MG63 (cell line): ENCODE results near the gene ARID5B. TPM values are rescaled to one million over a fixed set of nuclear protein-coding genes. Genes with fewer than 3 reads are reported as not detected.

ENCODE experiments used
- DNase-seq: peaks from one replicate; pipeline ENCODE4 v3.0.0-alpha.2; 2020
- H3K27me3 ChIP-seq: fragments of 250-450 bp; sonication (Bioruptor Pico); 2 replicates; pipeline ENCODE4 v1.5.1; 2020; ENCODE audit warnings: mild to moderate bottlenecking, moderate library complexity
- H3K36me3 ChIP-seq: fragments of 250-450 bp; sonication (Bioruptor Pico); 2 replicates; pipeline ENCODE4 v1.5.1; 2020; ENCODE audit warnings: mild to moderate bottlenecking, moderate library complexity
- H3K4me3 ChIP-seq: fragments of 250-450 bp; sonication (Bioruptor Pico); 2 replicates; pipeline ENCODE4 v1.5.1; 2020; ENCODE audit warnings: mild to moderate bottlenecking, moderate library complexity
- H3K9me3 ChIP-seq: fragments of 250-450 bp; sonication (Bioruptor Pico); 2 replicates; pipeline ENCODE4 v1.5.1; 2020; ENCODE audit warnings: mild to moderate bottlenecking, moderate library complexity
- total RNA-seq: library from RNA; depleted of rRNA; stranded (reverse); fragments of >200 nt; shearing (Covaris generic); gene quantifications from 2 replicates; pipeline ENCODE4 v1.2.3, GENCODE V29; 2014; ENCODE audit warnings: low replicate concordance

ARID5B gene
- total RNA-seq, 1 experiment from 2014 or later: 12.8 TPM

GRCh38 chr10:61918989-61919388, 17.5 kb downstream of the ARID5B start:
- H3K36me3 ChIP-seq: peaks cover 40% of the 10 kb centered on the region

GRCh38 chr10:61919646-61920215, 18.2 kb downstream of the ARID5B start:
- DNase-seq: no peak
- H3K9me3 ChIP-seq: no peaks in the 10 kb centered on the region; the same call in 1 of the 2 replicates
- no peaks in the 10 kb centered on the region for H3K27me3 ChIP-seq
- H3K36me3 ChIP-seq: peaks cover 39% of the 10 kb centered on the region
- H3K4me3 ChIP-seq: no peak overlapping the region

More at GRCh38 chr10:61918989-61919388, 17.5 kb downstream of the ARID5B start:
- H3K9me3 ChIP-seq: no peaks in the 10 kb centered on the region; the same call in 1 of the 2 replicates
- no peak for DNase-seq
- H3K27me3 ChIP-seq: no peaks in the 10 kb centered on the region
- H3K4me3 ChIP-seq: no peak overlapping the region

DNA sequence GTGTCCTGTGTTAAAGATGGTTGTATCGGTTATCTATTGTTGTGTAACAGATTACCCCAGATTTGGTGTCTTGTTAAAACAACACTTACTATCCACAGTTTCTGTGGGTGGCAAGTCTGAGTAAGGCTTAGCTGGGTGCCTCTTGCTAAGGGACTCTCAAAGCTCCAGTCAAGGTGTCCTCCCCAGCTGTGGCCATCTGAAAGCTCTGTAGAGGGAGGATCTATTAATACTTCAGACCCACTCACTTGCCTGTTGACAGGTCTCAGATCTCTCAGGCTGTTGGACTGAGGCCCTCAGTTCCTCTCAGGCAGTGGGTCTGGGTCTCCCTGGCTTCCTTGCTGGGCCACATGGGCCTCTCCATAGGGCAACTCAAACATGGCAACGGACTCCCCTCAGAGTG, 19.6 kb downstream of the ARID5B start:
- Histone ChIP-seq H3K36me3 (peaks cover 32% of the 10 kb centered on the region), H3K27me3 (no peaks in the 10 kb centered on the region), H3K9me3 (no peaks in the 10 kb centered on the region; the same call in 1 of the 2 replicates), H3K4me3 (no peak overlapping the region)
- DNase-seq: no peak

DNA sequence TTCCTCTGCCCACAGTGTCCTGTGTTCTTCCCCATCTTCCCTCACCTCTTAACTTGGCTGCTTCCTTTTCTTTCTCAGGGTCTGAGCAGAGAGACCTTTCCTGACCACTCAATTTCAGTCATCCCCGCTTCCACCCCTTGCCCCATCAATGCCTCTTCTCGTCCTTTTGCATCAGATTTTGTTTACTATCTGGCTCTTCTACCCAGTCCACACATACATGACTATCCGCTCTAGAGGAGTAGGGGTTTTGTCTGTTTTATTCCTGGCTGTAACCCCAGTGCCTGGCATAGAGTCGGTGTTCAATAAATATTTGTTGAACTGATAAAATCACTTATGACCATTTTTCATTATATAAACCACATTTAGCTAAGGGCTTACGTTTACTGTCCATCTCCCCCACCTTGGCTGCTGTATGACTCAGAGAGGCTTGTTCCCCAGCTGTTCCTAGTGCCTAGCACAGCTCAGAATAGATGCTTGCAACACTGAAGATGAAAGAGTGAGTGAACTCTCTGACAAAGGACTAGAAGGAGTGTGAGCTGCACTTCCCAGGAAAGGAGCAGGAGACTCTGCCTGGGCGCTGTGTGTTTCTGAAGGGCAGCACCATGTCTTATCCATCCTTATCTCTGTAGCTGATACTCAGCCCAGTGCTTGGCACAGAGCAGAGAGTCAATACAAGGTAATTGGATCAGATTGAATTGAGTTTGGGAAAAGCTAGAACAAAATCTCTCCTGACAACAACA, 21.9 kb downstream of the ARID5B start:
- Histone ChIP-seq H3K36me3 (peaks cover 36% of the 10 kb centered on the region), H3K4me3 (no peak overlapping the region), H3K9me3 (no peaks in the 10 kb centered on the region), H3K27me3 (no peaks in the 10 kb centered on the region)
- peak; percentile 31 for DNase-seq

DNA sequence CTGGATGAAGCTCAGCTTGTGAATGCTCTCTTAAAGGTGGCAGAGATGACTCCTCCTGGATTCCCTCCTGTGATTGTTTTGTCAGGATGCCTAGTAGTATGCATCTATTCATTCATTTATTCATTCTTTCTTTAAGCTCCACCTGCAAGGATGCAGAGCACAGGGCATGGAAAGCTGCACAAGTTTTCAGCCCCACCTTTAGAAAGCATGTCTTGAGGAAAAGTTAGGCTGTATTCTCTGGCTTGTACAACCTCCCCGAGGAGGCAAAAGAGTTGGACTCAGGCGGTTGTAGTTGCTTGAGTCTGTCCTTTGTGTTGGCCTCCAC, 22.4 kb downstream of the ARID5B start:
- Histone ChIP-seq H3K27me3 (no peaks in the 10 kb centered on the region), H3K4me3 (no peak overlapping the region), H3K9me3 (no peaks in the 10 kb centered on the region), H3K36me3 (peaks cover 40% of the 10 kb centered on the region)
- no peak for DNase-seq

- Histone ChIP-seq H3K36me3 (peaks cover 41% of the 10 kb centered on the region), H3K9me3 (peaks cover 10% of the 10 kb centered on the region), H3K27me3 (no peaks in the 10 kb centered on the region), H3K4me3 (no peak overlapping the region)
- no peak for DNase-seq
These were observed 28.1 kb downstream of the ARID5B start for GRCh38 chr10:61929555-61929954.

GRCh38 chr10:61931620-61932332, 30.3 kb downstream of the ARID5B start:
- Histone ChIP-seq H3K36me3 (peaks cover 27% of the 10 kb centered on the region), H3K27me3 (no peaks in the 10 kb centered on the region), H3K9me3 (peaks cover 10% of the 10 kb centered on the region), H3K4me3 (no peak overlapping the region)
- no peak for DNase-seq

- H3K36me3 ChIP-seq: peaks cover 18% of the 10 kb centered on the region
- no peak for DNase-seq
- H3K9me3 ChIP-seq: peaks cover 10% of the 10 kb centered on the region
- H3K4me3 ChIP-seq: no peak overlapping the region
- H3K27me3 ChIP-seq: no peaks in the 10 kb centered on the region
These were observed 32.5 kb downstream of the ARID5B start for GRCh38 chr10:61933859-61934555.

- no peak for DNase-seq
- Histone ChIP-seq H3K27me3 (no peaks in the 10 kb centered on the region), H3K36me3 (peaks cover 15% of the 10 kb centered on the region), H3K4me3 (no peak overlapping the region), H3K9me3 (peaks cover 10% of the 10 kb centered on the region)
These were observed 33.6 kb downstream of the ARID5B start for GRCh38 chr10:61935077-61935476.

GRCh38 chr10:61936770-61937169, 35.3 kb downstream of the ARID5B start:
- DNase-seq: no peak
- Histone ChIP-seq H3K36me3 (peaks cover 18% of the 10 kb centered on the region), H3K9me3 (peaks cover 10% of the 10 kb centered on the region), H3K27me3 (no peaks in the 10 kb centered on the region), H3K4me3 (no peak overlapping the region)

GRCh38 chr10:61937631-61938351, 36.3 kb downstream of the ARID5B start:
- H3K36me3 ChIP-seq: peaks cover 24% of the 10 kb centered on the region
- peak; percentile 17 for DNase-seq
- no peak overlapping the region for H3K4me3 ChIP-seq
- H3K27me3 ChIP-seq: no peaks in the 10 kb centered on the region
- H3K9me3 ChIP-seq: peaks cover 7% of the 10 kb centered on the region

DNA sequence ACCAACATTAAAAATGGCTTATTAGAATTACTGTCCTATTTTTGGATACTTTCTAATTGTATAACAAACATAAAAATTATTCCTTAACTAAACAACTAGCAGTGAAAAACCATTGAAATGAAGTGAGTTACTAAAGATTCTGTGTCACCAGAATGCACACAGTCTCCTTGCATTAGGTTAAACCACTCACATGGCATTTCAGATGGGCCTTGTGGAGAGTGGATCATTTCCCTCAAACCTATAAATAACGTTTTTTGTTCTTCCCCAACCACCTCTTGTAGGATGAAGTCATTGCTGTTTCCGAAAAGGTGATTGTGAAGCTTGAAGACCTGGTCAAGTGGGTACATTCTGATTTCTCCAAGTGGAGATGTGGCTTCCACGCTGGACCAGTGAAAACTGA, 38.4 kb downstream of the ARID5B start:
- H3K36me3 ChIP-seq: peaks cover 27% of the 10 kb centered on the region
- no peak overlapping the region for H3K4me3 ChIP-seq
- DNase-seq: no peak
- no peaks in the 10 kb centered on the region for H3K27me3 ChIP-seq
- no peaks in the 10 kb centered on the region for H3K9me3 ChIP-seq

DNA sequence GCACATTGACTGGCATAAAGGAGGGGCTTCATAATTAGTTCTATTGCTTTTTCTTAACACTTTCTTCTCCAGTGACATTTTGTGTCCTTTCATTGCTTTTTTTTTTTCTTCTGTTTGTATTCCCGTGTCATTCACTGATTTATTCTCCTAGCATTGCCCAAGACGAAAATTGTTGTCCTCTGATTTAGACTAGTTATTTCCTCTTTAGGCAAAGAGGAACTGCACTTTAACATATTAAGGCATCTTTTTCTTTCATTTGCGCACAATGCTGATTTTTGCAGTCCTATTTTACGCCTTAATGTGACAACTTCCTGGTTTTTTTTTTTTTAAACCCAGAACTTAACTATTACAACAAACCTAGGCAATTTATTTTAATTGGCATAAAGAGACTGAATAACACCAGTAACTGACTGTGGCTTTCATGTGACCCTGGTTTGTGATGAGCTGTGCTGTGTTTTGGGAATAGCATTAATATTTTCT, 39.7 kb downstream of the ARID5B start:
- Histone ChIP-seq H3K27me3 (no peaks in the 10 kb centered on the region), H3K36me3 (peaks cover 32% of the 10 kb centered on the region), H3K9me3 (no peaks in the 10 kb centered on the region), H3K4me3 (no peak overlapping the region)
- DNase-seq: no peak

GRCh38 chr10:61942604-61943461, 41.3 kb downstream of the ARID5B start:
- no peak for DNase-seq
- H3K36me3 ChIP-seq: peaks cover 45% of the 10 kb centered on the region
- H3K27me3 ChIP-seq: no peaks in the 10 kb centered on the region
- H3K4me3 ChIP-seq: no peak overlapping the region
- no peaks in the 10 kb centered on the region for H3K9me3 ChIP-seq

GRCh38 chr10:61943674-61944378, 42.3 kb downstream of the ARID5B start:
- peaks cover 52% of the 10 kb centered on the region for H3K36me3 ChIP-seq
- peak; percentile 42 for DNase-seq
- H3K4me3 ChIP-seq: no peak overlapping the region
- no peaks in the 10 kb centered on the region for H3K9me3 ChIP-seq
- no peaks in the 10 kb centered on the region for H3K27me3 ChIP-seq
